A549 (cell line): ENCODE results near the gene SMAD9. TPM values are rescaled to one million over a fixed set of nuclear protein-coding genes. Genes with fewer than 3 reads are reported as not detected.

ENCODE experiments used
- ATAC-seq, 2 experiments: fragments of 200-7000 bp in 1 of 2; fragments of >200 bp in 1 of 2; cut with Nextera tagmentation in 1 of 2; cut with Tn5 transposase in 1 of 2; 3 replicates each; pipeline versions ENCODE4 v1.8.0 to v1.9.1; 2018 to 2020; ENCODE audit warnings: mild to moderate bottlenecking in 1 of 2, moderate library complexity in 1 of 2
- CTCF ChIA-PET: fragments of 300-600 bp; sonication (Branson Sonifier 250); formaldehyde crosslinking; extraction: SDS; loops from one replicate; lab custom pipeline; 2021; ENCODE audit warnings: antibody characterized with exemption, inconsistent platforms; lab: Yijun Ruan, JAX
- POLR2A ChIA-PET: fragments of 350-600 bp; formaldehyde crosslinking; extraction: SDS; loops from one replicate; lab custom pipeline; 2021; ENCODE audit warnings: antibody characterized with exemption, inconsistent platforms; lab: Yijun Ruan, JAX
- DNase-seq, 2 experiments: peaks; one replicate each; pipeline versions ENCODE4 v3.0.0 to v3.0.0-alpha.2; 2011 to 2016; ENCODE audit warnings: low read depth in 1 of 2, low spot score in 1 of 2
- FAIRE-seq: peaks from 2 replicates; lab custom pipeline; 2011; peaks lifted over from hg19 to GRCh38; lab: Jason Lieb, UNC
- H3K27ac ChIP-seq, 2 experiments: fragments of >200 bp; sonication (Bioruptor Twin); formaldehyde crosslinking; 3 replicates each; pipeline ENCODE4 v1.5.1; 2016 to 2017
- H3K4me1 ChIP-seq: fragments of >200 bp; sonication (Bioruptor Twin); formaldehyde crosslinking; 3 replicates; pipeline ENCODE4 v1.6.1; 2016
- H3K4me2 ChIP-seq: fragments of >200 bp; sonication (Bioruptor Twin); formaldehyde crosslinking; 3 replicates; pipeline ENCODE4 v1.6.1; 2016
- H3K4me3 ChIP-seq: fragments of >200 bp; sonication (Bioruptor Twin); formaldehyde crosslinking; 3 replicates; pipeline ENCODE4 v1.5.1; 2016
- H3K9me3 ChIP-seq: fragments of >200 bp; sonication (Bioruptor Twin); formaldehyde crosslinking; 3 replicates; pipeline ENCODE4 v1.6.1; 2016
- BCL3 ChIP-seq: fragments of >200 bp; sonication (Bioruptor Twin); formaldehyde crosslinking; IDR thresholded peaks from 3 replicates; pipeline ENCODE4 v1.6.1; 2016
- CEBPB ChIP-seq, 2 experiments: fragments of >200 bp in 1 of 2; sonication (Bioruptor Twin) in 1 of 2; formaldehyde crosslinking in 1 of 2; IDR thresholded peaks; 2 replicates each; pipeline ENCODE4 v1.6.1; 2012 to 2016
- EP300 ChIP-seq, 2 experiments: fragments of >200 bp; sonication (Bioruptor Twin); formaldehyde crosslinking; IDR thresholded peaks; 2 replicates in 1 of 2; 3 replicates in 1 of 2; pipeline ENCODE4 v1.6.1; 2016 to 2017
- FOSL2 ChIP-seq, 2 experiments: fragments of 450-650 bp in 1 of 2; fragments of >200 bp in 1 of 2; sonication (Bioruptor Twin) in 1 of 2; formaldehyde crosslinking; IDR thresholded peaks; 2 replicates each; pipeline versions ENCODE4 v1.5.0 to v1.6.1; 2016 to 2020; ENCODE audit warnings: mild to moderate bottlenecking in 1 of 2, moderate library complexity in 1 of 2
- FOXS1 ChIP-seq: fragments of 250-450 bp; sonication (Bioruptor Pico); IDR thresholded peaks from 2 replicates; pipeline ENCODE4 v1.5.0; 2020; ENCODE audit warnings: mild to moderate bottlenecking, moderate library complexity
- GATA3 ChIP-seq: IDR thresholded peaks from 2 replicates; pipeline ENCODE4 v1.6.1; 2012; ENCODE audit warnings: borderline replicate concordance
- HES2 ChIP-seq: fragments of >200 bp; sonication (Bioruptor Twin); formaldehyde crosslinking; IDR thresholded peaks from 2 replicates; pipeline ENCODE4 v1.6.1; 2016
- HOXA7 ChIP-seq: fragments of 250-450 bp; sonication (Bioruptor Pico); IDR thresholded peaks from 2 replicates; pipeline ENCODE4 v1.5.0; 2020; ENCODE audit warnings: mild to moderate bottlenecking, moderate library complexity
- JUNB ChIP-seq: fragments of >200 bp; sonication (Bioruptor Twin); formaldehyde crosslinking; IDR thresholded peaks from 2 replicates; pipeline ENCODE4 v1.6.1; 2016
- KDM1A ChIP-seq: fragments of 200-600 bp; sonication (generic); IDR thresholded peaks from 2 replicates; pipeline ENCODE4 v1.6.1; 2016; ENCODE audit warnings: low read depth, mild to moderate bottlenecking
- KDM5A ChIP-seq: fragments of 200-600 bp; sonication (generic); IDR thresholded peaks from 2 replicates; pipeline ENCODE4 v1.6.1; 2016; ENCODE audit warnings: antibody characterized with exemption, mild to moderate bottlenecking
- MAFK ChIP-seq: fragments of 450-650 bp; IDR thresholded peaks from 2 replicates; pipeline ENCODE4 v1.6.1; 2014; ENCODE audit not compliant: partially characterized antibody
- MYC ChIP-seq: IDR thresholded peaks from 2 replicates; pipeline ENCODE4 v1.6.1; 2012; ENCODE audit warnings: mild to moderate bottlenecking, inconsistent platforms, low read length, improper control_type of control experiment, borderline replicate concordance
- POLR2A ChIP-seq: IDR thresholded peaks from 2 replicates; pipeline ENCODE4 v1.6.1; 2012; ENCODE audit warnings: mild to moderate bottlenecking, low read length
- RAD21 ChIP-seq, 2 experiments: fragments of >200 bp in 1 of 2; sonication (Bioruptor Twin) in 1 of 2; formaldehyde crosslinking in 1 of 2; IDR thresholded peaks in 1 of 2; conservative IDR thresholded peaks in 1 of 2; 2 replicates in 1 of 2; 3 replicates in 1 of 2; pipeline ENCODE4 v1.6.1; 2012 to 2018; ENCODE audit warnings: inconsistent platforms in 1 of 2
- REST ChIP-seq: fragments of 200-600 bp; sonication (generic); IDR thresholded peaks from 2 replicates; pipeline ENCODE4 v1.6.1; 2016; ENCODE audit warnings: antibody characterized with exemption, mild to moderate bottlenecking, moderate library complexity
- RFX5 ChIP-seq: fragments of 450-650 bp; IDR thresholded peaks from 2 replicates; pipeline ENCODE4 v1.7.1; 2014; ENCODE audit warnings: antibody characterized with exemption, mild to moderate bottlenecking, moderate library complexity
- RNF2 ChIP-seq: fragments of 200-600 bp; sonication (generic); IDR thresholded peaks from 2 replicates; pipeline ENCODE4 v1.6.1; 2016; ENCODE audit warnings: low read depth, mild to moderate bottlenecking, antibody characterized with exemption, moderate library complexity, borderline replicate concordance
- SMC3 ChIP-seq: fragments of >200 bp; sonication (Bioruptor Twin); formaldehyde crosslinking; IDR thresholded peaks from 3 replicates; pipeline ENCODE4 v1.6.1; 2018; ENCODE audit warnings: inconsistent platforms
- SREBF2 ChIP-seq: fragments of 450-650 bp; IDR thresholded peaks from 2 replicates; pipeline ENCODE4 v1.6.1; 2014; ENCODE audit warnings: mild to moderate bottlenecking, moderate library complexity
- ZC3H11A ChIP-seq: fragments of 450-650 bp; IDR thresholded peaks from 2 replicates; pipeline ENCODE4 v1.6.1; 2014; ENCODE audit warnings: antibody characterized with exemption, mild to moderate bottlenecking
- ZFP36 ChIP-seq: fragments of 450-650 bp; IDR thresholded peaks from 2 replicates; pipeline ENCODE4 v1.6.1; 2014; ENCODE audit warnings: borderline replicate concordance; ENCODE audit not compliant: partially characterized antibody
- ZSCAN20 ChIP-seq: fragments of 250-450 bp; sonication (Bioruptor Pico); IDR thresholded peaks from 2 replicates; pipeline ENCODE4 v1.8.0; 2022; ENCODE audit warnings: mild to moderate bottlenecking, moderate library complexity
- WGBS: methylation state at CpG from one replicate; pipeline ENCODE4 v1.1.6; 2017; ENCODE audit errors: missing lambda C conversion rate; 5-methylcytosine and 5-hydroxymethylcytosine counted together
- polyA plus RNA-seq, 4 experiments: library from polyadenylated mRNA; depleted of rRNA in 3 of 4; stranded (reverse); fragments of >200 nt; fragmentation: RNase III in 1 of 4; extraction: RNeasy Plus Mini Kit Qiagen cat#74134 plus additional on column Dnase treatment in 1 of 4; gene quantifications; 2 replicates in 3 of 4; 3 replicates in 1 of 4; pipeline ENCODE4 v1.2.3, GENCODE V29; 2011 to 2017
- TF ChIP-seq, protein P1 (sequence below): IDR thresholded peaks from 2 replicates; pipeline ENCODE4 v1.6.1; 2012

SMAD9 gene
- polyA plus RNA-seq, 2 of the 4 experiments (the other 2 are of a cell fraction): 0.04 to 0.06 TPM

DNA sequence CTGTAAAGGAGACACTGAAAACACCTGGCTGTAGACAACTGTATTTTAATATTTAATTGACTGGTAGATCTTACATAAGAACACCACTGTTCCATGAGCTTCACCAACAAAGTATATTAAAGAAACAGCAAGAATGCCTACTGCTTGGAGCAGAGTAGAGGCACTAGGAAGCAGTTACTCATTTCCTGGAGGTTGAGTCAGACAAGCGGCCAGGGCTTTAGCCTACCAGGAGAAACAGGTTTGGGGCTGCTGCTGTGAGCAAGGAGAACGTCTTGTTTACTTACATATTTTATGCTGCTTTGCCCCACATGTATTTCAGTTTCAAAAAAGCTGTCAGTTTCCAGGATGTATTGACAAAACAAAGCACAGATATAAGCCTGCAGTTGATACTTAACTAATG lies 45.7 kb upstream of the SMAD9 start:
- CTCF ChIA-PET: no interaction called here
- ATAC-seq: no peak
- TF ChIP-seq RFX5: no peak
- no peak for TF ChIP-seq SREBF2
- no peak for TF ChIP-seq JUNB
- TF ChIP-seq HES2: no peak
- TF ChIP-seq FOSL2 (IDR thresholded peaks at IDR 0.05): no peak
- no peak for TF ChIP-seq FOSL2 (CRISPR knock-in tag; IDR thresholded peaks at IDR 0.05)
- no peak for TF ChIP-seq KDM1A
- no peak for TF ChIP-seq EP300 (IDR thresholded peaks at IDR 0.05)
- no peak for TF ChIP-seq GATA3
- no peak for TF ChIP-seq RAD21 (conservative IDR thresholded peaks at IDR 0.05 in 1 of 2, IDR thresholded peaks at IDR 0.05 in 1 of 2)
- TF ChIP-seq POLR2A: no peak
- TF ChIP-seq, protein P1, sequence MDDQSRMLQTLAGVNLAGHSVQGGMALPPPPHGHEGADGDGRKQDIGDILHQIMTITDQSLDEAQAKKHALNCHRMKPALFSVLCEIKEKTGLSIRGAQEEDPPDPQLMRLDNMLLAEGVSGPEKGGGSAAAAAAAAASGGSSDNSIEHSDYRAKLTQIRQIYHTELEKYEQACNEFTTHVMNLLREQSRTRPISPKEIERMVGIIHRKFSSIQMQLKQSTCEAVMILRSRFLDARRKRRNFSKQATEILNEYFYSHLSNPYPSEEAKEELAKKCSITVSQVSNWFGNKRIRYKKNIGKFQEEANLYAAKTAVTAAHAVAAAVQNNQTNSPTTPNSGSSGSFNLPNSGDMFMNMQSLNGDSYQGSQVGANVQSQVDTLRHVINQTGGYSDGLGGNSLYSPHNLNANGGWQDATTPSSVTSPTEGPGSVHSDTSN: no peak
- no peak for TF ChIP-seq RNF2
- no peak for TF ChIP-seq MAFK
- TF ChIP-seq ZC3H11A: no peak
- TF ChIP-seq KDM5A: no peak
- no peak for TF ChIP-seq ZSCAN20 (CRISPR knock-in tag)
- no peak for TF ChIP-seq REST
- no peak for TF ChIP-seq FOXS1
- TF ChIP-seq HOXA7 (CRISPR knock-in tag): no peak
- no peak for TF ChIP-seq ZFP36
- H3K27ac ChIP-seq: no peak overlapping the region
- no peaks in the 10 kb centered on the region for H3K9me3 ChIP-seq
- POLR2A ChIA-PET: no interaction called here
- no peaks in the 10 kb centered on the region for H3K4me1 ChIP-seq
- no peak overlapping the region for H3K4me2 ChIP-seq
- no peak for DNase-seq
- H3K4me3 ChIP-seq: no peak overlapping the region
- no peak for FAIRE-seq
- 53% methylated on average over 2 of the region's 2 CpGs for WGBS

- Histone ChIP-seq H3K9me3 (no peaks in the 10 kb centered on the region), H3K27ac (no peak overlapping the region), H3K4me3 (no peak overlapping the region), H3K4me1 (no peaks in the 10 kb centered on the region), H3K4me2 (no peak overlapping the region)
- no peak for ATAC-seq
- TF ChIP-seq MYC (no peak), BCL3 (no peak), SMC3 (no peak), RAD21 (conservative IDR thresholded peaks at IDR 0.05 in 1 of 2, IDR thresholded peaks at IDR 0.05 in 1 of 2) (no peak), CEBPB (IDR thresholded peaks at IDR 0.05) (no peak)
- no peak for DNase-seq
- no peak for FAIRE-seq
- 99% methylated on average over 2 of the region's 2 CpGs for WGBS
- ChIA-PET CTCF (no interaction called here), POLR2A (no interaction called here)
Observed at GRCh38 chr13:36959456-36960116, 39.5 kb upstream of the SMAD9 start.
